ENCODE data around the gene TRA2A.

- no peak for TF ChIP-seq JUND (IDR thresholded peaks at IDR 0.05; ENCODE audit: low read depth, low read length)
- TF ChIP-seq ZBTB33 (IDR thresholded peaks at IDR 0.05) = no peak
- TF ChIP-seq CTCF (IDR thresholded peaks at IDR 0.05 in 2 of 3, conservative IDR thresholded peaks at IDR 0.05 in 1 of 3; ENCODE audit: control insufficient read depth in 2 of 3, extremely low read depth in 1 of 3, insufficient read depth in 1 of 3, low read depth in 3 of 3, low read length in 3 of 3) = no peak
- TF ChIP-seq RCOR1 (conservative IDR thresholded peaks at IDR 0.05; ENCODE audit: low read depth, low read length) = no peak
- no peak for TF ChIP-seq MAX (IDR thresholded peaks at IDR 0.05; ENCODE audit: low read depth, low read length)
- no peak for TF ChIP-seq BRCA1 (IDR thresholded peaks at IDR 0.05; ENCODE audit: low read depth, low read length)
- no peak for TF ChIP-seq FOXK2 (IDR thresholded peaks at IDR 0.05)
- no peak for TF ChIP-seq NR2C2 (IDR thresholded peaks at IDR 0.05; ENCODE audit: borderline replicate concordance, control insufficient read depth, insufficient read length, low read depth)
- no peak for TF ChIP-seq ESRRA (IDR thresholded peaks at IDR 0.05; ENCODE audit: low read length)
Measured at GRCh38 chr7:23494009-23494408, 37.8 kb downstream of the TRA2A start.

All from GM12878 (cell line).